ENCODE results near the gene KCNH8. TPM values are rescaled to one million over a fixed set of nuclear protein-coding genes. Genes with fewer than 3 reads are reported as not detected.

Gene KCNH8
- total RNA-seq, 2 experiments from 2014 or later = not detected

GRCh38 chr3:19272296-19272695 is 124.0 kb downstream of the KCNH8 start:
- no peak for ATAC-seq
- Mint-ChIP-seq H3K27ac (no peak overlapping the region), H3K27me3 (no peaks in the 10 kb centered on the region), H3K4me1 (ENCODE audit: low read depth) (no peaks in the 10 kb centered on the region), H3K36me3 (ENCODE audit: low read depth) (no peaks in the 10 kb centered on the region), H3K4me3 (no peak overlapping the region), H3K9me3 (no peaks in the 10 kb centered on the region)
- no peak for TF ChIP-seq CTCF (IDR thresholded peaks at IDR 0.05)
- ChIA-PET POLR2A (no interaction called here), CTCF (no interaction called here)
- DNase-seq = no peak
- intact Hi-C loops (cut with micrococcal nuclease) = no loop called here

GRCh38 chr3:19273091-19273490 is 124.8 kb downstream of the KCNH8 start:
- Mint-ChIP-seq H3K27ac (no peak overlapping the region), H3K4me3 (no peak overlapping the region), H3K4me1 (ENCODE audit: low read depth) (no peaks in the 10 kb centered on the region), H3K36me3 (ENCODE audit: low read depth) (no peaks in the 10 kb centered on the region), H3K9me3 (no peaks in the 10 kb centered on the region), H3K27me3 (no peaks in the 10 kb centered on the region)
- ChIA-PET CTCF (no interaction called here), POLR2A (no interaction called here)
- intact Hi-C loops (cut with micrococcal nuclease) = no loop called here
- DNase-seq (no peak), ATAC-seq (no peak)
- no peak for TF ChIP-seq CTCF (IDR thresholded peaks at IDR 0.05)

- no peak for ATAC-seq
- DNase-seq = no peak
- CTCF ChIA-PET = no interaction called here
- H3K4me3 Mint-ChIP-seq = no peak overlapping the region
- intact Hi-C loops (cut with micrococcal nuclease) = no loop called here
- TF ChIP-seq CTCF (IDR thresholded peaks at IDR 0.05) = no peak
- no peak overlapping the region for H3K27ac Mint-ChIP-seq
- no peaks in the 10 kb centered on the region for H3K36me3 Mint-ChIP-seq (ENCODE audit: low read depth)
- H3K4me1 Mint-ChIP-seq (ENCODE audit: low read depth) = no peaks in the 10 kb centered on the region
- no peaks in the 10 kb centered on the region for H3K27me3 Mint-ChIP-seq
- no peaks in the 10 kb centered on the region for H3K9me3 Mint-ChIP-seq
- POLR2A ChIA-PET = no interaction called here
Measured at GRCh38 chr3:19274576-19274975, 126.3 kb downstream of the KCNH8 start.

- TF ChIP-seq CTCF (IDR thresholded peaks at IDR 0.05) = no peak
- Mint-ChIP-seq H3K27ac (no peak overlapping the region), H3K4me1 (ENCODE audit: low read depth) (no peaks in the 10 kb centered on the region), H3K4me3 (no peak overlapping the region), H3K27me3 (no peaks in the 10 kb centered on the region), H3K36me3 (ENCODE audit: low read depth) (no peaks in the 10 kb centered on the region), H3K9me3 (no peaks in the 10 kb centered on the region)
- CTCF ChIA-PET = no interaction called here
- intact Hi-C loops (cut with micrococcal nuclease) = no loop called here
- POLR2A ChIA-PET = no interaction called here
- DNase-seq (no peak), ATAC-seq (no peak)
Measured at GRCh38 chr3:19284974-19285373, 136.7 kb downstream of the KCNH8 start.

GRCh38 chr3:19293295-19293694 is 145.0 kb downstream of the KCNH8 start:
- Mint-ChIP-seq H3K4me3 (no peak overlapping the region), H3K36me3 (ENCODE audit: low read depth) (no peaks in the 10 kb centered on the region), H3K27me3 (no peaks in the 10 kb centered on the region), H3K4me1 (ENCODE audit: low read depth) (no peaks in the 10 kb centered on the region), H3K9me3 (no peaks in the 10 kb centered on the region), H3K27ac (no peak overlapping the region)
- DNase-seq (no peak), ATAC-seq (no peak)
- intact Hi-C loops (cut with micrococcal nuclease) = no loop called here
- no peak for TF ChIP-seq CTCF (IDR thresholded peaks at IDR 0.05)
- ChIA-PET CTCF (no interaction called here), POLR2A (no interaction called here)
